H1 (cell line): Measurements from ENCODE around the gene TSPAN5. TPM values are rescaled to one million over a fixed set of nuclear protein-coding genes. Genes with fewer than 3 reads are reported as not detected.

Experiments
- CTCF ChIA-PET: fragments of 300-600 bp; sonication (Branson Sonifier 250); formaldehyde crosslinking; loops from one replicate; lab custom pipeline; 2021; ENCODE audit not compliant: partially characterized antibody; lab: Charles Lee
- POLR2A ChIA-PET: fragments of 300-600 bp; sonication (Branson Sonifier 250); formaldehyde crosslinking; loops from one replicate; lab custom pipeline; 2021; ENCODE audit warnings: inconsistent platforms; ENCODE audit not compliant: partially characterized antibody; lab: Charles Lee
- DNase-seq, 2 experiments: peaks; one replicate each; pipeline versions ENCODE4 v3.0.0 to v3.0.0-alpha.2; 2010 to 2022; ENCODE audit warnings: low spot score in 2 of 2, low read depth in 1 of 2, mixed read lengths in 1 of 2
- FAIRE-seq: peaks from 2 replicates; lab custom pipeline; 2011; peaks lifted over from hg19 to GRCh38; lab: Jason Lieb, UNC
- H2AFZ ChIP-seq: 2 replicates; pipeline ENCODE4 v1.8.1; 2012; ENCODE audit warnings: low read length, inconsistent platforms
- H2AK5ac ChIP-seq: 2 replicates; pipeline ENCODE4 v1.6.1; 2013; ENCODE audit warnings: low read depth, low read length
- H2BK120ac ChIP-seq: replicated peaks from 2 replicates; pipeline ENCODE3; 2013; ENCODE audit warnings: low read depth, low read length, inconsistent platforms
- H2BK12ac ChIP-seq: 2 replicates; pipeline ENCODE4 v1.6.1; 2013; ENCODE audit warnings: low read depth, low read length
- H2BK15ac ChIP-seq: 2 replicates; pipeline ENCODE4 v1.6.1; 2013; ENCODE audit warnings: low read length
- H2BK20ac ChIP-seq: 2 replicates; pipeline ENCODE4 v1.6.1; 2013; ENCODE audit warnings: low read length
- H2BK5ac ChIP-seq: 2 replicates; pipeline ENCODE4 v1.6.1; 2013; ENCODE audit warnings: low read depth, low read length
- H3K14ac ChIP-seq: 2 replicates; pipeline ENCODE4 v1.6.1; 2013; ENCODE audit warnings: inconsistent platforms; ENCODE audit not compliant: insufficient read length
- H3K18ac ChIP-seq: 2 replicates; pipeline ENCODE4 v1.6.1; 2013; ENCODE audit warnings: low read length; ENCODE audit errors: extremely low read depth
- H3K23ac ChIP-seq: 2 replicates; pipeline ENCODE4 v1.6.1; 2013; ENCODE audit warnings: inconsistent platforms; ENCODE audit not compliant: insufficient read length
- H3K23me2 ChIP-seq: 2 replicates; pipeline ENCODE4 v1.6.1; 2013; ENCODE audit warnings: low read depth, low read length
- H3K27ac ChIP-seq: 2 replicates; pipeline ENCODE4 v1.6.1; 2011; ENCODE audit warnings: low read depth, low read length, inconsistent platforms
- H3K27me3 ChIP-seq, 4 experiments: replicated peaks in 1 of 4; 1 replicate in 1 of 4; 2 replicates in 3 of 4; pipeline versions ENCODE4 v1.6.1 to v1.8.1; 2011 to 2013; ENCODE audit warnings: low read length in 3 of 4, mild to moderate bottlenecking in 3 of 4, inconsistent platforms in 2 of 4, mixed read lengths in 2 of 4, moderate library complexity in 1 of 4; ENCODE audit not compliant: control insufficient read depth in 3 of 4, insufficient read depth in 3 of 4; ENCODE audit errors: extremely low read depth in 1 of 4
- H3K36me3 ChIP-seq, 4 experiments: 2 replicates each; pipeline versions ENCODE4 v1.6.1 to v1.8.1; 2011 to 2013; ENCODE audit warnings: mild to moderate bottlenecking in 4 of 4, low read length in 3 of 4, moderate library complexity in 2 of 4, control low read depth in 1 of 4, inconsistent platforms in 1 of 4; ENCODE audit not compliant: insufficient read depth in 4 of 4, control insufficient read depth in 2 of 4
- H3K4ac ChIP-seq: replicated peaks from 2 replicates; pipeline ENCODE3; 2013; ENCODE audit warnings: low read length, low read depth, mixed read lengths, inconsistent platforms; ENCODE audit not compliant: insufficient read length
- H3K4me1 ChIP-seq, 4 experiments: replicated peaks in 1 of 4; 1 replicate in 1 of 4; 2 replicates in 3 of 4; pipeline versions ENCODE4 v1.6.1 to v1.8.1; 2011 to 2013; ENCODE audit warnings: low read length in 3 of 4, inconsistent platforms in 2 of 4, mixed read lengths in 1 of 4; ENCODE audit not compliant: insufficient read depth in 4 of 4, control insufficient read depth in 3 of 4
- H3K4me2 ChIP-seq, 2 experiments: 2 replicates each; pipeline versions ENCODE4 v1.6.1 to v1.8.1; 2011 to 2013; ENCODE audit warnings: low read depth in 2 of 2, low read length in 2 of 2, control low read depth in 1 of 2, inconsistent platforms in 1 of 2, mild to moderate bottlenecking in 1 of 2; ENCODE audit not compliant: insufficient read depth in 1 of 2
- H3K4me3 ChIP-seq, 4 experiments: fragments of 200-600, 300-600 bp in 1 of 4; sonication (generic), shearing (Covaris generic), sonication (Bioruptor Twin) in 1 of 4; 2 replicates each; pipeline versions ENCODE4 v1.5.1 to v1.8.1; 2011 to 2016; ENCODE audit warnings: low read length in 4 of 4, low read depth in 3 of 4, control low read depth in 2 of 4, inconsistent platforms in 2 of 4, mild to moderate bottlenecking in 2 of 4, mixed read lengths in 1 of 4, moderate library complexity in 1 of 4; ENCODE audit not compliant: insufficient read depth in 2 of 4; ENCODE audit errors: extremely low read depth in 1 of 4
- H3K56ac ChIP-seq: replicated peaks from 2 replicates; pipeline ENCODE3; 2013; ENCODE audit warnings: low read depth, mild to moderate bottlenecking, mixed read lengths, low read length, inconsistent platforms; ENCODE audit not compliant: insufficient read length
- H3K79me1 ChIP-seq: 2 replicates; pipeline ENCODE4 v1.6.1; 2013; ENCODE audit warnings: low read depth, low read length, control low read depth
- H3K79me2 ChIP-seq, 2 experiments: 2 replicates each; pipeline versions ENCODE4 v1.6.1 to v1.8.1; 2012 to 2013; ENCODE audit warnings: low read length in 2 of 2, mild to moderate bottlenecking in 2 of 2, inconsistent platforms in 1 of 2; ENCODE audit not compliant: insufficient read depth in 2 of 2, control insufficient read depth in 1 of 2
- H3K9ac ChIP-seq, 4 experiments: replicated peaks in 1 of 4; 1 replicate in 1 of 4; 2 replicates in 3 of 4; pipeline versions ENCODE4 v1.6.1 to v1.8.1; 2011 to 2013; ENCODE audit warnings: low read depth in 3 of 4, low read length in 3 of 4, control low read depth in 2 of 4, mild to moderate bottlenecking in 2 of 4, moderate library complexity in 2 of 4, inconsistent platforms in 1 of 4; ENCODE audit errors: extremely low read depth in 1 of 4
- H3K9me3 ChIP-seq, 2 experiments: 2 replicates each; pipeline versions ENCODE4 v1.6.1 to v1.8.1; 2012 to 2013; ENCODE audit warnings: mild to moderate bottlenecking in 2 of 2, moderate library complexity in 2 of 2, control low read depth in 1 of 2, inconsistent platforms in 1 of 2, low read depth in 1 of 2, low read length in 1 of 2, mixed read lengths in 1 of 2; ENCODE audit not compliant: insufficient read depth in 2 of 2
- H4K20me1 ChIP-seq, 2 experiments: replicated peaks in 1 of 2; 2 replicates each; pipeline versions ENCODE3 to v1.8.1; 2011 to 2013; ENCODE audit warnings: inconsistent platforms in 2 of 2, low read length in 2 of 2, mild to moderate bottlenecking in 1 of 2; ENCODE audit not compliant: insufficient read depth in 2 of 2, control insufficient read depth in 1 of 2
- H4K5ac ChIP-seq: 2 replicates; pipeline ENCODE4 v1.6.1; 2013; ENCODE audit warnings: low read length, low read depth, mixed read lengths, inconsistent platforms; ENCODE audit not compliant: insufficient read length
- H4K8ac ChIP-seq: 2 replicates; pipeline ENCODE4 v1.8.0; 2013; ENCODE audit warnings: mild to moderate bottlenecking, moderate library complexity, low read length, inconsistent platforms; ENCODE audit not compliant: insufficient read depth; ENCODE audit errors: extremely low read depth
- H4K91ac ChIP-seq: replicated peaks from 2 replicates; pipeline ENCODE3; 2013; ENCODE audit warnings: low read length, mixed read lengths, inconsistent platforms; ENCODE audit not compliant: insufficient read length
- BCL11A ChIP-seq, 2 experiments: IDR thresholded peaks; one replicate each; pipeline ENCODE4 v1.6.1; 2011; ENCODE audit warnings: low read depth in 2 of 2, low read length in 2 of 2, mild to moderate bottlenecking in 2 of 2
- BRCA1 ChIP-seq: IDR thresholded peaks from 2 replicates; pipeline ENCODE4 v1.6.1; 2012; ENCODE audit warnings: low read depth, low read length, improper control_type of control experiment
- CEBPB ChIP-seq: IDR thresholded peaks from 2 replicates; pipeline ENCODE4 v1.6.1; 2012; ENCODE audit warnings: low read depth, low read length
- CHD2 ChIP-seq: IDR thresholded peaks from 2 replicates; pipeline ENCODE4 v1.6.1; 2012; ENCODE audit warnings: low read length, improper control_type of control experiment
- E2F6 ChIP-seq: IDR thresholded peaks from 2 replicates; pipeline ENCODE4 v1.6.1; 2012; ENCODE audit warnings: inconsistent platforms
- HDAC2 ChIP-seq, 2 experiments: fragments of 300-600 bp in 1 of 2; sonication (generic) in 1 of 2; IDR thresholded peaks; 2 replicates each; pipeline ENCODE4 v1.6.1; 2011 to 2012; ENCODE audit warnings: low read depth in 2 of 2, low read length in 2 of 2, mild to moderate bottlenecking in 2 of 2, moderate library complexity in 2 of 2, borderline replicate concordance in 1 of 2, inconsistent platforms in 1 of 2
- NANOG ChIP-seq: IDR thresholded peaks from 2 replicates; pipeline ENCODE4 v1.6.1; 2011; ENCODE audit warnings: low read length, low read depth, mild to moderate bottlenecking, inconsistent platforms; ENCODE audit not compliant: insufficient read depth, poor library complexity, severe bottlenecking
- NRF1 ChIP-seq: IDR thresholded peaks from 2 replicates; pipeline ENCODE4 v1.6.1; 2011; ENCODE audit warnings: mild to moderate bottlenecking, low read depth, low read length, improper control_type of control experiment
- PHF8 ChIP-seq: fragments of 200-600 bp; sonication (generic); conservative IDR thresholded peaks from 2 replicates; pipeline ENCODE4 v1.7.1; 2012; ENCODE audit warnings: low read depth, mild to moderate bottlenecking, inconsistent platforms, low read length, moderate library complexity
- RBBP5 ChIP-seq: IDR thresholded peaks from 2 replicates; pipeline ENCODE4 v1.7.1; 2012; ENCODE audit warnings: low read depth, mild to moderate bottlenecking, inconsistent platforms, low read length, moderate library complexity, borderline replicate concordance
- SIX5 ChIP-seq: IDR thresholded peaks from 2 replicates; pipeline ENCODE4 v1.6.1; 2011; ENCODE audit warnings: mild to moderate bottlenecking, low read depth, low read length
- SP1 ChIP-seq: IDR thresholded peaks from 2 replicates; pipeline ENCODE4 v1.6.1; 2011; ENCODE audit warnings: low read depth, low read length
- SP2 ChIP-seq: IDR thresholded peaks from 2 replicates; pipeline ENCODE4 v1.6.1; 2012; ENCODE audit warnings: mild to moderate bottlenecking, low read length, inconsistent platforms
- TEAD4 ChIP-seq: IDR thresholded peaks from 2 replicates; pipeline ENCODE4 v1.6.1; 2012; ENCODE audit warnings: low read depth, low read length, inconsistent platforms, mixed read lengths
- YY1 ChIP-seq: IDR thresholded peaks from 2 replicates; pipeline ENCODE4 v1.6.1; 2011; ENCODE audit warnings: low read depth, mild to moderate bottlenecking, low read length
- WGBS, 2 experiments: shearing (Covaris generic) in 1 of 2; methylation state at CpG; one replicate each; pipeline versions ENCODE4 v1.1.6 to v1.1.7; 2013 to 2015; ENCODE audit warnings: low lambda C conversion rate in 2 of 2, mixed read lengths in 2 of 2, inconsistent platforms in 1 of 2, low coverage in 1 of 2, missing lambda C conversion rate in 1 of 2; ENCODE audit not compliant: insufficient replicate concordance in 2 of 2, insufficient coverage in 1 of 2, insufficient read length in 1 of 2; ENCODE audit errors: extremely low coverage in 1 of 2, missing lambda C conversion rate in 1 of 2; 5-methylcytosine and 5-hydroxymethylcytosine counted together
- polyA plus RNA-seq, 7 experiments: library from polyadenylated mRNA; depleted of rRNA in 3 of 7; stranded (reverse) in 5 of 7; unstranded in 2 of 7; fragments of >200 nt in 5 of 7; fragments of 200-250 nt in 2 of 7; gene quantifications; 1 replicate in 5 of 7; 2 replicates in 1 of 7; 4 replicates in 1 of 7; pipeline versions ENCODE4 v1.2.1 to v1.2.3, GENCODE V29; 2011 to 2013; ENCODE audit warnings: missing spikeins in 2 of 7, mixed read lengths in 2 of 7
- total RNA-seq: library from RNA; stranded (reverse); fragmentation: NEBNext Ultra II Directional; extraction: Animal tissue kit (Norgen Biotek cat#: 25700); gene quantifications from 2 replicates; pipeline ENCODE4 v1.2.1, GENCODE V29; 2021

TSPAN5 gene
- total and polyA plus RNA-seq, 2 of the 8 experiments (the other 6 are each of a cell fraction or from before 2014, with no cell fraction given), result 17.6 to 21.2 TPM

- no peaks in the 10 kb centered on the region for H4K20me1 ChIP-seq
- H2AFZ ChIP-seq, result no peak overlapping the region
- no peak overlapping the region for H3K56ac ChIP-seq
- H4K91ac ChIP-seq, result no peak overlapping the region
- no peak overlapping the region for H3K4ac ChIP-seq
- no peak overlapping the region for H3K14ac ChIP-seq
- no peak overlapping the region for H4K8ac ChIP-seq
- 92% methylated on average over 5 of the region's 5 CpGs; no CpG with 5 or more reads in 1 of the 2 experiments for WGBS, 2 experiments
- H3K23me2 ChIP-seq, result no peaks in the 10 kb centered on the region
- no peak overlapping the region for H2BK20ac ChIP-seq
- H2AK5ac ChIP-seq, result no peak overlapping the region
- no peak overlapping the region for H2BK120ac ChIP-seq
- H3K4me3 ChIP-seq, result no peak overlapping the region
- ChIA-PET CTCF (interaction anchor here (2.0 to 3.1 kb wide), 3 partner anchors 13 to 29 kb away, joined by 4 to 13 read pairs (median 12); no protein-coding TSS in a partner anchor), POLR2A (no interaction called here)
- H2BK15ac ChIP-seq, result no peak overlapping the region
- H4K5ac ChIP-seq, result no peak overlapping the region
- peaks cover 0 to 3% (median 0%) of the 10 kb centered on the region in 4 experiments; a peak in 2 of 7 replicates for H3K4me1 ChIP-seq
- no peak overlapping the region for H3K9ac ChIP-seq
- no peak for FAIRE-seq
- H2BK5ac ChIP-seq, result no peak overlapping the region
- no peak overlapping the region for H3K4me2 ChIP-seq
- H3K23ac ChIP-seq, result no peak overlapping the region
- H3K27ac ChIP-seq, result no peak overlapping the region
- no peak overlapping the region for H3K18ac ChIP-seq
- no peaks in the 10 kb centered on the region for H3K79me2 ChIP-seq
- no peaks in the 10 kb centered on the region; a peak in 1 of 8 replicates for H3K36me3 ChIP-seq
- no peaks in the 10 kb centered on the region for H3K79me1 ChIP-seq
- H2BK12ac ChIP-seq, result no peak overlapping the region
- DNase-seq, result no peak
- no peaks in the 10 kb centered on the region for H3K27me3 ChIP-seq
- H3K9me3 ChIP-seq, result no peaks in the 10 kb centered on the region
- TF ChIP-seq PHF8 (no peak), NRF1 (no peak), SIX5 (no peak), HDAC2 (IDR thresholded peaks at IDR 0.05; ENCODE audit: borderline replicate concordance in 1 of 2, low read depth in 2 of 2, low read length in 2 of 2) (no peak), RBBP5 (no peak), SP2 (no peak), NANOG (no peak), CHD2 (no peak), TEAD4 (no peak), E2F6 (no peak), BCL11A (IDR thresholded peaks at IDR 0.05; ENCODE audit: low read depth in 2 of 2, low read length in 2 of 2) (no peak), YY1 (no peak), CEBPB (no peak), SP1 (no peak), BRCA1 (no peak)
These were observed 177.9 kb downstream of the TSPAN5 start for GRCh38 chr4:98480535-98480934.
